A549 (cell line): Measurements from ENCODE around the gene PLXND1.

Experiments
- CEBPB ChIP-seq, 2 experiments: fragments of >200 bp in 1 of 2; sonication (Bioruptor Twin) in 1 of 2; formaldehyde crosslinking in 1 of 2; IDR thresholded peaks; 2 replicates each; pipeline ENCODE4 v1.6.1; 2012 to 2016
- CHD4 ChIP-seq: fragments of 200-600 bp; sonication (generic); IDR thresholded peaks from 2 replicates; pipeline ENCODE4 v1.6.1; 2016; ENCODE audit warnings: antibody characterized with exemption, mild to moderate bottlenecking, borderline replicate concordance
- CTCF ChIP-seq: fragments of >200 bp; sonication (Bioruptor Twin); formaldehyde crosslinking; IDR thresholded peaks from 3 replicates; pipeline ENCODE4 v1.5.1; 2016
- EHMT2 ChIP-seq: fragments of 200-600 bp; sonication (generic); IDR thresholded peaks from 2 replicates; pipeline ENCODE4 v1.6.1; 2016; ENCODE audit warnings: antibody characterized with exemption, low read depth, mild to moderate bottlenecking, moderate library complexity
- EP300 ChIP-seq, 2 experiments: fragments of >200 bp; sonication (Bioruptor Twin); formaldehyde crosslinking; IDR thresholded peaks; 2 replicates in 1 of 2; 3 replicates in 1 of 2; pipeline ENCODE4 v1.6.1; 2016 to 2017
- KDM1A ChIP-seq: fragments of 200-600 bp; sonication (generic); IDR thresholded peaks from 2 replicates; pipeline ENCODE4 v1.6.1; 2016; ENCODE audit warnings: low read depth, mild to moderate bottlenecking
- KDM5A ChIP-seq: fragments of 200-600 bp; sonication (generic); IDR thresholded peaks from 2 replicates; pipeline ENCODE4 v1.6.1; 2016; ENCODE audit warnings: antibody characterized with exemption, mild to moderate bottlenecking
- POLR2A ChIP-seq: IDR thresholded peaks from 2 replicates; pipeline ENCODE4 v1.6.1; 2012; ENCODE audit warnings: mild to moderate bottlenecking, low read length
- POLR2AphosphoS2 ChIP-seq: conservative IDR thresholded peaks from 2 replicates; pipeline ENCODE4 v1.6.1; 2012; ENCODE audit warnings: low read length, improper control_type of control experiment, inconsistent platforms
- TF ChIP-seq, protein P1 (sequence below): fragments of 150-350 bp; IDR thresholded peaks from 2 replicates; pipeline ENCODE4 v1.6.1; 2014; ENCODE audit warnings: low read depth, mild to moderate bottlenecking, low read length
- TF ChIP-seq, protein P2 (sequence below): fragments of >200 bp; sonication (Bioruptor Twin); formaldehyde crosslinking; IDR thresholded peaks from 3 replicates; pipeline ENCODE4 v1.6.1; 2016
- TF ChIP-seq, protein P3 (sequence below): fragments of 200-600 bp; sonication (generic); IDR thresholded peaks from 2 replicates; pipeline ENCODE4 v1.6.1; 2016; ENCODE audit warnings: antibody characterized with exemption, mild to moderate bottlenecking, moderate library complexity

- TF ChIP-seq CTCF (no peak), KDM5A (no peak), POLR2A (no peak), POLR2AphosphoS2 (no peak), CEBPB (IDR thresholded peaks at IDR 0.05) (no peak), EHMT2 (no peak), KDM1A (no peak), EP300 (IDR thresholded peaks at IDR 0.05) (no peak), CHD4 (no peak)
- TF ChIP-seq, protein P1, sequence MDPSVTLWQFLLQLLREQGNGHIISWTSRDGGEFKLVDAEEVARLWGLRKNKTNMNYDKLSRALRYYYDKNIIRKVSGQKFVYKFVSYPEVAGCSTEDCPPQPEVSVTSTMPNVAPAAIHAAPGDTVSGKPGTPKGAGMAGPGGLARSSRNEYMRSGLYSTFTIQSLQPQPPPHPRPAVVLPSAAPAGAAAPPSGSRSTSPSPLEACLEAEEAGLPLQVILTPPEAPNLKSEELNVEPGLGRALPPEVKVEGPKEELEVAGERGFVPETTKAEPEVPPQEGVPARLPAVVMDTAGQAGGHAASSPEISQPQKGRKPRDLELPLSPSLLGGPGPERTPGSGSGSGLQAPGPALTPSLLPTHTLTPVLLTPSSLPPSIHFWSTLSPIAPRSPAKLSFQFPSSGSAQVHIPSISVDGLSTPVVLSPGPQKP = no peak
- TF ChIP-seq, protein P2, sequence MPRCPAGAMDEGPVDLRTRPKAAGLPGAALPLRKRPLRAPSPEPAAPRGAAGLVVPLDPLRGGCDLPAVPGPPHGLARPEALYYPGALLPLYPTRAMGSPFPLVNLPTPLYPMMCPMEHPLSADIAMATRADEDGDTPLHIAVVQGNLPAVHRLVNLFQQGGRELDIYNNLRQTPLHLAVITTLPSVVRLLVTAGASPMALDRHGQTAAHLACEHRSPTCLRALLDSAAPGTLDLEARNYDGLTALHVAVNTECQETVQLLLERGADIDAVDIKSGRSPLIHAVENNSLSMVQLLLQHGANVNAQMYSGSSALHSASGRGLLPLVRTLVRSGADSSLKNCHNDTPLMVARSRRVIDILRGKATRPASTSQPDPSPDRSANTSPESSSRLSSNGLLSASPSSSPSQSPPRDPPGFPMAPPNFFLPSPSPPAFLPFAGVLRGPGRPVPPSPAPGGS = no peak
- TF ChIP-seq, protein P3, sequence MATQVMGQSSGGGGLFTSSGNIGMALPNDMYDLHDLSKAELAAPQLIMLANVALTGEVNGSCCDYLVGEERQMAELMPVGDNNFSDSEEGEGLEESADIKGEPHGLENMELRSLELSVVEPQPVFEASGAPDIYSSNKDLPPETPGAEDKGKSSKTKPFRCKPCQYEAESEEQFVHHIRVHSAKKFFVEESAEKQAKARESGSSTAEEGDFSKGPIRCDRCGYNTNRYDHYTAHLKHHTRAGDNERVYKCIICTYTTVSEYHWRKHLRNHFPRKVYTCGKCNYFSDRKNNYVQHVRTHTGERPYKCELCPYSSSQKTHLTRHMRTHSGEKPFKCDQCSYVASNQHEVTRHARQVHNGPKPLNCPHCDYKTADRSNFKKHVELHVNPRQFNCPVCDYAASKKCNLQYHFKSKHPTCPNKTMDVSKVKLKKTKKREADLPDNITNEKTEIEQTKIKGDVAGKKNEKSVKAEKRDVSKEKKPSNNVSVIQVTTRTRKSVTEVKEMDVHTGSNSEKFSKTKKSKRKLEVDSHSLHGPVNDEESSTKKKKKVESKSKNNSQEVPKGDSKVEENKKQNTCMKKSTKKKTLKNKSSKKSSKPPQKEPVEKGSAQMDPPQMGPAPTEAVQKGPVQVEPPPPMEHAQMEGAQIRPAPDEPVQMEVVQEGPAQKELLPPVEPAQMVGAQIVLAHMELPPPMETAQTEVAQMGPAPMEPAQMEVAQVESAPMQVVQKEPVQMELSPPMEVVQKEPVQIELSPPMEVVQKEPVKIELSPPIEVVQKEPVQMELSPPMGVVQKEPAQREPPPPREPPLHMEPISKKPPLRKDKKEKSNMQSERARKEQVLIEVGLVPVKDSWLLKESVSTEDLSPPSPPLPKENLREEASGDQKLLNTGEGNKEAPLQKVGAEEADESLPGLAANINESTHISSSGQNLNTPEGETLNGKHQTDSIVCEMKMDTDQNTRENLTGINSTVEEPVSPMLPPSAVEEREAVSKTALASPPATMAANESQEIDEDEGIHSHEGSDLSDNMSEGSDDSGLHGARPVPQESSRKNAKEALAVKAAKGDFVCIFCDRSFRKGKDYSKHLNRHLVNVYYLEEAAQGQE = no peak
These were observed 23.7 kb downstream of the PLXND1 start for GRCh38 chr3:129582799-129583198.
